ENCODE measurements around the gene SCARF2. TPM values are rescaled to one million over a fixed set of nuclear protein-coding genes. Genes with fewer than 3 reads are reported as not detected.

Gene SCARF2
- total and polyA plus RNA-seq, 10 donors = 1.1 to 18.0 (median 9.4) TPM

DNA sequence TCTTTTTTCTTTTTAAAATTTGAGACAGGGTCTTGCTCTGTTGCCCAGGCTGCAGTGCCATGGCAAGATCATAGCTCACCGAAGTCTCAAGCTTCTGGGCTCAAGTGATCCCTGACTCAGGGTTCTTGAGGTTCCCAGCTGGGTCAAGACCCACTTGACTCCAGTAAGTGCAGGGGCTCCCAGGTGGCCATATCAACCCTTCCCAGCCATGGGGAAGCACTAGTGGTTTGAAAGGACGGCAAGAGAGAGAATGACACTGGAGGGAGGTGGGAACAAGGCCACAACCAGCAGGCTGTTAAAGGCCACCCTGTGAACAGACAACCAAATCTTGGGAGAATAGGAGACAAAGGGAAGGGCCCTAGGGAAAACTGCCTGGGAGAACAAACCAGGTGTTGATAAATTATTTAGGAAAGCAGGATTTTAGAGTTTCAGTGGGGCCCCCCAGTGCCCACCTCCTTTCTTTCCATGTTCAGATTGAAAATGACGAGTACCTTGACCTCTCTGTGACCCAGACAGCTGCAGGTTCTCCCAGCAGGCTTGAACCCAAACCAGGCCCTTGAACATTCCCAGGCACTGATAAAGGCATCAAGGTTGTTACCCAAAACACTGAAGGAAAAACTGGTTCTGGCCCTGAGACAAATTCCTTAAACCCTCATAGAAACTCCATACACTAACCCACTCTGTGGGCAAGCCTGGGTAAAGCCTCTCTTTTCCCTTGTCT, 29.2 kb upstream of the SCARF2 start:
- peaks cover 0 to 49% (median 13%) of the 10 kb centered on the region in 6 donors for H3K36me3 ChIP-seq
- peak; percentile 32 for DNase-seq
- intact Hi-C loops (cut with DNase I; ENCODE audit: low total_unique reads) = no loop called here
- H3K9me3 ChIP-seq = no peaks in the 10 kb centered on the region
- H3K27me3 ChIP-seq (replicated peaks in 1 of 7) = no peaks in the 10 kb centered on the region
- H3K4me1 ChIP-seq = peaks cover 0 to 53% (median 37%) of the 10 kb centered on the region in 6 donors
- H3K4me3 ChIP-seq = no peak overlapping the region
- TF ChIP-seq, protein P1, sequence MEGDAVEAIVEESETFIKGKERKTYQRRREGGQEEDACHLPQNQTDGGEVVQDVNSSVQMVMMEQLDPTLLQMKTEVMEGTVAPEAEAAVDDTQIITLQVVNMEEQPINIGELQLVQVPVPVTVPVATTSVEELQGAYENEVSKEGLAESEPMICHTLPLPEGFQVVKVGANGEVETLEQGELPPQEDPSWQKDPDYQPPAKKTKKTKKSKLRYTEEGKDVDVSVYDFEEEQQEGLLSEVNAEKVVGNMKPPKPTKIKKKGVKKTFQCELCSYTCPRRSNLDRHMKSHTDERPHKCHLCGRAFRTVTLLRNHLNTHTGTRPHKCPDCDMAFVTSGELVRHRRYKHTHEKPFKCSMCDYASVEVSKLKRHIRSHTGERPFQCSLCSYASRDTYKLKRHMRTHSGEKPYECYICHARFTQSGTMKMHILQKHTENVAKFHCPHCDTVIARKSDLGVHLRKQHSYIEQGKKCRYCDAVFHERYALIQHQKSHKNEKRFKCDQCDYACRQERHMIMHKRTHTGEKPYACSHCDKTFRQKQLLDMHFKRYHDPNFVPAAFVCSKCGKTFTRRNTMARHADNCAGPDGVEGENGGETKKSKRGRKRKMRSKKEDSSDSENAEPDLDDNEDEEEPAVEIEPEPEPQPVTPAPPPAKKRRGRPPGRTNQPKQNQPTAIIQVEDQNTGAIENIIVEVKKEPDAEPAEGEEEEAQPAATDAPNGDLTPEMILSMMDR (IDR thresholded peaks at IDR 0.05 in 8 of 11, conservative IDR thresholded peaks at IDR 0.05 in 3 of 11) = no peak
- TF ChIP-seq POLR2A (IDR thresholded peaks at IDR 0.05) (no peak), POLR2AphosphoS5 (IDR thresholded peaks at IDR 0.05) (no peak)
- H3K27ac ChIP-seq = no peak overlapping the region
- 79 to 91% (median 84%) methylated on average over 3 of the region's 3 CpGs for WGBS, 5 donors

DNA sequence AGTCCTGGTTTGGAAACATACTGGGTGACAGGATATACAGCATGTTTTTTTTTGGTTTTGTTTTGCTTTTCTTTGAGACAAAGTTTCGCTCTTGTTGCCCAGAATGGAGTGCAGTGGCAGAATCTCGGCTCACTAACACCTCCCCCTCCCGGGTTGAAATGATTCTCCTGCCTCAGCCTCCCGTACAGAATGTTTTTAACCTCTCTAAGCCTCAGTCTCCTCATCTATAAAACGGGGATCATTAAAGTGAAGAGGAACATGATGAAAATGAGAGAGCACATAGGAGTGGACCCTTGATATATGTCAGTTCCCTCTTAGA, 28.1 kb upstream of the SCARF2 start:
- Histone ChIP-seq H3K36me3 (peaks cover 0 to 42% (median 4%) of the 10 kb centered on the region in 6 donors), H3K4me3 (no peak overlapping the region), H3K27ac (peak overlapping the region in 3 of 8 donors; percentile 92 to 98 (median 94)), H3K27me3 (replicated peaks in 1 of 7) (no peaks in the 10 kb centered on the region), H3K4me1 (peaks cover 0 to 55% (median 37%) of the 10 kb centered on the region in 6 donors), H3K9me3 (no peaks in the 10 kb centered on the region)
- DNase-seq = no peak
- TF ChIP-seq, protein P1 (IDR thresholded peaks at IDR 0.05 in 8 of 11, conservative IDR thresholded peaks at IDR 0.05 in 3 of 11) = no peak
- TF ChIP-seq POLR2A (IDR thresholded peaks at IDR 0.05) = no peak
- WGBS, 5 donors = 72 to 94% (median 87%) methylated on average over 5 of the region's 5 CpGs
- intact Hi-C loops (cut with DNase I; ENCODE audit: low total_unique reads) = no loop called here

DNA sequence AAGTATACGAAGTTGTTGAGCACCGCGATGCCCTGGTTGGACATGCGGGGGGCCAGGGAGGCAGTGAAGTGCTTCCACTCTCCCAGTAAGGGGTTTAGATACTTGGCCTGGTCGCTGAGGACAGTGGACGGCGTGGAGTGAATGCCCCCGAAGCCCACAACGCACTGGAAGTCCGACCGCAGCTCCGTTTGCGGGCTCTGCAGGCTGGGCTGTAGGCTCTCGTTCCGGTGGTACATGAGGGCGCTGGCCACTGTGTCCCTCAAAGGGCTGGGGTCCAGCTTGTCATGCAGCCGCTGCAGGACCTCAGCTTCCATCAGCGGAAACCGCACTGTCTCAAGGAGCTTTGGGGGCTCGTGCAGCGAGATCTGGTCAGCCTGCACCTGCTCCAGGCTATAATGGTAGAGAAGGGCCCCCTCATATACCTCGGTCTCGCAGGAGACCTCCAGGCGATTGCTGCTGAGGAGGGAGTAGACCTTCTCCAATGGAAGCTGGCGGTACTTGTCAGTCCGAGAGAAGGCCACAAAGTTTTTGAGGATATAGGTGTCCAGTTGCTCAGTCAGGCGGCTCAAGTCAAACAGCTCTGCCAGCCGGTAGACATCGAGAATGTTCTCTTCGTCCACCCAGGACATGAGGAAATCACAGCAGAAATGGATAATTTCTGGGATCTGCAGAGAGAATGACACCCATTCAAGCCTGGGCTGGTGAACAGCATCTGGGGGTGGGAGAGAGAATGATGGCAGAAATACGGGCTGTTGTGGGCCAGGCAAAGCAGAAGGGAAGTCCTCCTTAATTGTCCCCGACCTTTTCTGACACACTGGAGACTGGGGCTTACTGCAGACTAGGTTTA, 27.5 kb upstream of the SCARF2 start:
- Histone ChIP-seq H3K36me3 (peaks cover 0 to 39% (median 3%) of the 10 kb centered on the region in 6 donors), H3K27me3 (replicated peaks in 1 of 7) (no peaks in the 10 kb centered on the region), H3K4me3 (no peak overlapping the region), H3K27ac (peak overlapping the region; percentile 84 to 98 (median 90)), H3K4me1 (peaks cover 0 to 55% (median 37%) of the 10 kb centered on the region in 6 donors), H3K9me3 (no peaks in the 10 kb centered on the region)
- peak; percentile 78 for DNase-seq
- whole genome bisulfite sequencing, 5 donors = 94 to 97% (median 95%) methylated on average over 26 to 32 of the region's 32 CpGs
- TF ChIP-seq POLR2A (IDR thresholded peaks at IDR 0.05) (no peak), POLR2AphosphoS5 (IDR thresholded peaks at IDR 0.05) (peak in 1 of 3 donors; percentile 17)
- TF ChIP-seq, protein P1 (IDR thresholded peaks at IDR 0.05 in 8 of 11, conservative IDR thresholded peaks at IDR 0.05 in 3 of 11) = no peak
- intact Hi-C loops (cut with DNase I; ENCODE audit: low total_unique reads) = no loop called here

Data from spleen (tissue), 11 donors.